Urothelium cell line (cell line): ENCODE data around the gene DTD1.

Source experiments
- DNase-seq: peaks from one replicate; pipeline ENCODE4 v3.0.0; 2011; ENCODE audit warnings: low spot score, mixed read lengths
- FAIRE-seq: peaks from 2 replicates; lab custom pipeline; 2011; peaks lifted over from hg19 to GRCh38; lab: Jason Lieb, UNC

DTD1 gene

DNA sequence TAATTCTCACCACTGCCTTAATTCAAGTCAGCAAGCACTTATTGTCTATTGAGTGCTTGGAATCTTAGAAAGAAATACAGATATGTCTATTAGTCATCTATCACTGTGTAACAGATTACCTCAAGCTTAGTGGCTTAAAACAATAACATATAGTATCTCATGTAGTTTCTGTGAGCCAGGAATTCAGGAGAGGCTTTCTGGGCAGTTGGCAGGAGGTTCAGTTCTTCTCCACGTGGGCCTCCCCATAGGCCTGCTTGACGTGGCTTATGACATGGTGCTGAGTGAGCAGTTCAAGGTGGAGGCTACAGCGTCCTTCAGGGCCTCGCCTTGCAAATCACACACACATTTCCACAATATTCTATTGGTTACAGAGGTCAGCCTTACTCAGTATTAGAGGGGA lies 69.7 kb downstream of the DTD1 start:
- DNase-seq = no peak
- FAIRE-seq = no peak

DNA sequence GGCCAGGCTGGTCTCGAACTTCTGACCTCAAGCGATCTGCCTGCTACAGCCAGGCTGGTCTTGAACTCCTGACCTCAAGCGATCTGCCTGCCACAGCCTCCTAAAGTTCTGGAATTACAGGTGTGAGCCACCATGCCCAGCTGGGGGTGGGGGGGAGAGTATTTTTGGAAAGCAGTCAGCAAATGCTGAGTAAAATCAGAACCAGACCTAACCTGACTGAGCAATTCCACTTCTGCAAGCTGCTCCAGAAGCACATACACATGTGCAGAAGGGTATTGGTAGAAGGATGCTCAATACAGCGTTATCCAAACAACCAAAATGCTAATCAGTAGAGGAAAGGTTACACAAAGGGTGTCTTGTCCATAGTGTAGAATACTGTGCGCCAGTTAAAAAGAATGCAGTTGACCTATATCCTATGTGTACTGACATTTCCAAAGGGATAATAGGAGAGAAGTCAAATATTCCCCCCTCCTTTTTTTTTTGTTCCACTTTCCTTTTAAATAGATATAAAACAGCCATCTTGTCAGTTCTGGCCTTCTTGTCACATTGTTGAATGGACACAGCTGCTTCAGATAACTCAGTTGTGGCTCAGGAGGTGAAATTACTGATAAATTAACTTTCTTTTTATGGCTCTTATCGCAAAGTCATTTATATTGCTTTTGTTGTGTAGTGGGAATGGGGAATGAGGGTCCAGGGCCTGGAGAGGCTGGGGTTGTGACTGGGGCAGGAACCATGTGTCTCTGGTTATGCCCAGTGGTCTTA lies 74.6 kb downstream of the DTD1 start:
- FAIRE-seq = no peak
- DNase-seq = no peak

DNA sequence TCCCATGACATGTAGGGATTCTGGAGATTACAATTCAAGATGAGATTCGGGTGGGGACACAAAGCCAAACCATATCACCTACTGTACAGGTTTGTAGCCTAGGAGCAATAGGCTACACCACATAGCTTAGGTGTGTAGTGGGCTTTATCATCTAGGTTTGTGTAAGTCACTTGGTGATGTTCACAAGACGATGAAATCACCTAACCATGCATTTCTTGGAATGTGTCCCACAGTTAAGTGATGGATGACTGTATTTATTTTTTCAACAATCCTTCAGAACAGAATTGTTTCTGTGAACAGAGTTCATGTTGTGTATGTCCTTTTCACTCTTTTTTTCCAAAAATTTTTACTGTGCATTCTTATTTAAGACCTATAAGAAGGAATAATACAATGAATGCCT lies 76.1 kb downstream of the DTD1 start:
- DNase-seq (no peak), FAIRE-seq (no peak)

DNA sequence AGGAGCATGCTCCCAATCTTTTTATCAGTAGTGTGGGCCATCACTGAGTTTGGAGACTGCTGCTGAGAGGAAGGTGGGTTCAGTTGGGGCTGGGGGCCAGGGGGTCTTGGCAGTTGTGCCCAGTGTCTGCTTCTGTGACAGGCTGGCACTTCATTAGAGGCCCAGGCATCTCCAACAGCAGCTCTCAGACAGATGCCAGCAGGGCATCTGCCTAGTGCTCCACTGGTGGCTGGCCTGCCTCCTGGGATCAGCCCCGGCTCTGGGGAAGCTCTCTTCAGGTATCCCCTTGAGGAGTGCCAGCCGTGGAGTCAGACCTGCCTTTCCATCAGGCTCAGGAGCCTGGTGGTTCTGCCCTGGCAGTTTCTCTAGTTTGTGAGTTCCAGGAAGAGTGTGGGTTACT lies 77.3 kb downstream of the DTD1 start:
- DNase-seq = no peak

DNA sequence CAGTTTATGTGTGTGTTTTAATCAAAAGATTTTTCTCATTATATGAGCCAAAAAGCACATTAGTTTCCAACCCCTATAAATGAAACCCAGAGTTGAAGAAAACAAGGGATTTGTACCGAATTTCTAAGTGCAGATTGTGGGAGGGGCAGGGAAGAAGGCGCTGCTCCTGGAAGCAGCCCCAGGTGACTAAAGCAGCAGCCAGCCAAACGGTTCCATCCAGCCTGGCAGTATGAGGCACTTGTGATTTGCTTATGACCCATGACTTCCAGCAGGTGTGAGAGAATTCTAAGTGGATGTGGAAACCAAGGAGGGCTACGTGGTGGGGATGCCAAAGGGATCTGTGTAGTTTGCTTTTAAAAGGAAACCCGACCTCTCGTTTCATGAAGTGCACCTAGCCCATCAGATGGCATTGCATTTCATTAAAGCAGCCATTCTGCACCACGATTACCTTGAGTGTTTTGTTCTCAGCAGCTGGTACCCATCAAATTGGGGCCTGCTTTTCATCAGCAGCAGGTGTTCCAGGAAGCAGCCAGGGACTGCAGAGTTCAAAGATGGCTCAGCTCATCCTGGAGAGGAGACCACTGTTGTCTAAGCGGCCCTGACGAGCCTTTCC lies 79.1 kb downstream of the DTD1 start:
- DNase-seq = no peak
- no peak for FAIRE-seq

More for the DNA sequence above, 77.3 kb downstream of the DTD1 start:
- FAIRE-seq = no peak

DNA sequence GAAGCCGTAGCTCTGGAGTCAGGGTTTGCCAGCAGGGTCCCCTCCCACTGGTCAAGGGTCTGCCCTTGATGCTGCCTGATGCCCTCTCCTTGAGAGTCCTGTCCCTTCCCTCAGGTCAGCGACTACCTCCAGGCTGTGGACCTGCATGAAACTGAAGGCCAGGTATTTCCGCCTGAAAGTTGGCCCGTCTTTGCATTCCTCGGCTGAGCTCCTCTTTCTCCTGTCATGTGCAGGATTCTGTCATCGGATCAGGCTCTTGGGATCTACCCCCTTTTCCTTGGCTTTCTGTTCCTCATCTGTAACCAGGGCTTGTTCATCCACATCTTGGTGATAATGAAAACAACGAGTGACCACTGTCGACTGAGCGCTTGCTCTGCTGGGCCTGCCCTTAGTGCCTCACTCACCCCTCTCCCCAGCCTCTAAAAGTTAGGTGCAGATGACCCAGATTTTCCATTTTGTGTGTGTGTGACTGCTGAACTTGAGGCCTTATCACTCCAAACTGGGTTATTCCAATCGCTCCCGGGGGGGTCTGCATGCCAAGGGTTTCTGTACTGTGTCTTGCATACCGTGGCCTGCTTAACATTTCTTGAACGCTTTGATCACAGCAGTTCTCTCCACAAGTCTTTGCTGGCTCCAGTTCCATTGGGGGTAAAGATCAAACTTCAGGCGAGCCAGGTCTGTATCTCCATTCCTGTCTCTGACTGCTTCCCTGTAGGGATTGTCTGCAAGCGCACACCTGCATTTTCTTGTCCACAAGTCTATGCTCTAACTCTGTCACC lies 81.6 kb downstream of the DTD1 start:
- no peak for FAIRE-seq
- no peak for DNase-seq

DNA sequence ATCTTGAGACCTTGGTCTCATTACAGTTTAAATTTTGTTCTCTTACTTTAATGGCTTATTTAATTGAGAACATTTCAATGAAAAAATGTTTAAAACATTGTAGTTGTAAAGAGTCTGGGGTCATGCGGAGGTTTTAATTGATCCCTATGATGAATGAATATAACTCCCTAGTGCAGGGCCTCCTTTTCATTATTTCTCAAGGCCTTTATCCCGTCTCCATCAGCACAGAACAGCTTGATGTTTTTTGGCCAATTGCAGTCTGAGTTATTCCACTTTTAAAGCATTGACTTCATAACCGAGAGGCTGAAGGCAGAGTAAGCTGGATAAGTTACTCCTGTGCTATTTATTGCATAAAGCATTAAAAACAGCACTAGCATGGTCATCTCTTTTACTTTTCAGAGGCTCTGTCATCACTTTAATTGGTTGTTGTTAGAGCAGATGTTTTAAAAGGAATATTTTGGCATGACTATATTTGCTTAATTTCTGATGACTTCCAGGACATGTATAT lies 83.4 kb downstream of the DTD1 start:
- FAIRE-seq (no peak), DNase-seq (no peak)

DNA sequence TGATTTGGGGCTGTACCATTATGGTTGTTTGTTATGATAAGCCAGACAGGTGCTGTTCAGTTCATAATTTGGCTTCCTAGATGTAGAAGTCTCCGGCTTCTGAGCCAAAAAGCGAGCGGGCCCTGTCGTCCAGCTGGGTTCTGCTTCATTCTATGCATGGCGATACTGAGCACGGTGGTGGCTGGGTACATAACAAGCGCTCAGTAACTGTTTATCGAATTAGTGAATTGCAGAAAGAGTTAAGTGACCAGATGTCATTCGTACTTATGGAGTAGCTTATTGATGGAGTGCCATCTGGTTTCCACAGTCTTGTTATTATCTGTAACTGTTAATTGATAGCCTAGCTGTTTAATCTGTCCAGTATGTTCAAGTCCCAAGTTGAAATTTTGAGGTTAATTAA lies 85.0 kb downstream of the DTD1 start:
- no peak for FAIRE-seq

DNA sequence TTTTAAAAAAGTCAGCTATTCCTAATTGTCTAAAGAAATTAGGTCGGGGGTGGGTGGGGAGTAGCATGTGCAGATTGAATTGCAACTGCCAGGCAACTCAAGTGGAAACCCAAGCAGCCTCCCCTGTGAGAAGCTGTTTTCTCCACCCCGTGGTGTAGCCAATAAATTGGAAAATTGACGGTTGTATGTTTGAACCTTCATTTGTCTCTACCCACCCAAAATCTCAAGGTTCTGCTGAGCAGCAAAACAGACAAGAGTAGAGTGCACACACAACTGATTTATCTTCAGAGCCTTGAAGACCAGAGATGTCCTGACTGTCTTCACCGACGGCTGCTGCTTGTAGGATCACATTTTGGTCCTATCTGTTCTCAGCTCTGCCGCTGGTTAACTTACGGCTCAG lies 88.5 kb downstream of the DTD1 start:
- DNase-seq (no peak), FAIRE-seq (no peak)

More for the DNA sequence above, 85.0 kb downstream of the DTD1 start:
- DNase-seq = no peak

DNA sequence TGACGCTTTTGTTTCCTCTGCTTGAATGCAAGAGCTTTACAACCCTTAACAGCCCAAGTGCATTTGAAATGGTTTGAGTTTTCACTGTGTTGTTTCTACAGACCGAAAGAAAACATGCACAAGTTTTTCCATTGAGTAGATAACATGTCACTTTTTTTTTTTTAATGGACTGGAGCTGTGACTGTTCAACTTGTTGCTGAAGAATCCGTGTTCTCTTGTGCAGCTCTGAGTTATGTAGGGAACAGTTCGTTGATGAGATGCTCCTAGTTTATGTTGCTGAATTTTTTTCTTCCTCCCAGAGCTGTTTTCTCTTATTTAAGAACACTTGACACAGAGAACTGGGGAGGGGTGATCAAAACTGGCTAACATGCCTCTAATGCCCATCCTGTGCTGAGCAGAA lies 89.3 kb downstream of the DTD1 start:
- no peak for FAIRE-seq
- no peak for DNase-seq

DNA sequence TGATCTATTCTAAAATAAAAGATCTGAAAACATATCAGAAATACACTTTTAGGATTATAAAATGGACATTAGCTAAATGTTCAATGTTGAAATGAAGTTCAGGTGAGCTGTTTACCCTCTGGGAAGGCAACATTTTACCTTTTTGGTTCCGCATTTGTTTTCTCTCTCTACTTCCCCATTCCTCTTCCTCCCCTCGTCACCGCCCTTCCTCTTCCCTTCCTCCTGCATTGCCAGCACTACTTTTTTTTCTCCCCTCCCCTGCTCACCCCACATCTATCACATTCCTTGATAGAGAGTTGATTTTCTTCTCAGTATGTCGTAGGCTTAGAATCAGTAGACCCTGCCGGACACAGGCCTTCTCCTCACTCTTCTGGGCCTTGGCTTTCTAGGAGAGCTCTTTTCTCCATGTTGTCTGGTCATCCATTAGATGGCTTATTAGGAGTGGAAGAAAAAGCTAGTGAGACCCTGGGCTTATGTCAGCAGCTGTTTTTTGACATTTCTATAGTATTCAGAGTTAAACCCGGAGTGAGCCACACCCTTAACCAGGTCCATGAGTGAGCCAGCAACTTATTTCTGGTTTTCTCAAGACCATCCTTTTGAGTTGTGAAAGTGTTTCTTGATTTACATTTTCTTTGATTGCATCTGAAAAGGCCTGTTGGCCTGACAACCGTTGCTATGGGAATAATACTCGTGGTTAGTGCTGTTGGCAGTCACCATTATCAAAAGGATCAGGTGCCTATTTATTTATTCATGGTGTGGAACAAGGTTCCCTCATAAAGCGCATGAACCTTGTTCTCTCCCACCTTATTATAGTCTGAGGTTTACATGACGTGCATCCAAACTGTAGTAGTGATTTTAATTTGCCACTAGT lies 90.9 kb downstream of the DTD1 start:
- FAIRE-seq (no peak), DNase-seq (no peak)

DNA sequence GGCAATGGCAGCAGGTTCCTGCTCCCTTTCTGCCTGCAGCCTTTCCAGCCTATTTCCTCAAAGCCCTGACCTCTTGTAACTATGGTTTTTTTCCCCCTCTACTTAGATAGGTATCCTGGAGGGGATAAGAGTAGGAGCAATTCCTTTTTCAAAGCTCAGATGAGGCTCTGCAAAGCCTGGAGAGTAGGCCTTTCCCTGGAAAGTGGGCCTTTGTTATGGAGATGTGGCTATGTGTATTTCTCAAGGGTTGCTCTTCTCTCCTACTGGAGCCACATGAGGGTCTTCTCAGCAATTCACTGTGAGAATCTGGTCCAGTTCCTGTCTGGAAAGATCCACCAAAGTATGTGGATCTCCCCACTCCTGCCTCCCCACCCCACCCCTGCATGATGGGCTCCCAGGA lies 96.0 kb downstream of the DTD1 start:
- FAIRE-seq (no peak), DNase-seq (no peak)

DNA sequence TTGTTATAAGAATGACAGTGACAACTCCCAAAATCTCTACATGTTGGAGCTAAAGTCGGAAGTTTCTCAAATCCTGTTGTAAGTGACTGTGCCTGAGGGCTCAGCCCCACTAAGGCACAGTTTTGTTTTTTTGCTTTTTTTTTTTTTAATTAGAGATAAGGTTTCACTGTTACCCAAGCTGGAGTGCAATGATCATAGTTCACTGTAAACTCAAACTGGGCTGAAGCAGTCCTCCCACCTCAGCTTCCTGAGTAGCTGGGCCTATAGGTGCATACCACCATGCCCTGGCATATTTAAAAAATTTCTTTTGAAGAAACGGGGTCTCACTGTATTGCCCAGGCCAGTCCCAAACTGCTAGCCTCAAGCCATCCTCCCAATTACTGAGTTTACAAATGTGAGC lies 96.9 kb downstream of the DTD1 start:
- DNase-seq = no peak
- FAIRE-seq = no peak

DNA sequence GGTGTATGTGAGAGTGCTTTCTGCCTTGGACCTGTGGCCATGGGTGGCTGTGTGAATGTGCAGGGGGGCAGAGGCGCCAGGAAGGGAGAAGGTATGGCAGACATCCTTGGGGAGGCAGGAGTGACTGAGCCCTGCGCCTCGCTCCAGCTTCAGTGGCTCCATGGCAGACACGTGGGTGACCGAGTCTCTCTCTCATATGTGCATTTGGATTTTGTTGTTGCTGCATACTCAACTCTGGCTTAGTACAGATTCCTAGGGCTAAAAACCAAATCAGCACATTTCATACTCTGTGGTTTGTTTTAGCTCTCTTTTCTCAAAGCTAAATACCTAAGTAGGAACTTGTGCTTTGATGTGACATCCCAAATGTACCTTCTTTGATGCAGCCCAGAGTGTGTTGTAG lies 97.6 kb downstream of the DTD1 start:
- FAIRE-seq (no peak), DNase-seq (no peak)

DNA sequence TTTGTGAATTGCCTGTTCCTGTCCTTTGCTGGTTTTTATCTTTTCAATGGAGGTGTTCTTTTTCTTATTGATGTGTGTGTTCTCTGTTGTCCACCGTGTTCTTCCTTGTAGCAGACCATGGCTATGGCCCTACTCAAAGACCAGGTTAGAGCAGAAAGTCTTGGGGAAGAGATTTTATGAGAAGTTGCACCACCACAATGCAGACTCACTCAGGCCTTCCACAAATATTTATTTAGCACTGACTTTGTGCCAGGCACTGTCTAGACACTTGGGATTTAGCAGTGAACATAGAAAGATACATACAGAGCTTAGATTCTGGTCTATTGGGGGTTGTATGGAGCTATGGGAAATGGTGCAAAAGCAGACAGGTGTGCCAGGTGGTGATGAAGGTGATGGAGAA lies 98.8 kb downstream of the DTD1 start:
- DNase-seq = no peak
- no peak for FAIRE-seq

DNA sequence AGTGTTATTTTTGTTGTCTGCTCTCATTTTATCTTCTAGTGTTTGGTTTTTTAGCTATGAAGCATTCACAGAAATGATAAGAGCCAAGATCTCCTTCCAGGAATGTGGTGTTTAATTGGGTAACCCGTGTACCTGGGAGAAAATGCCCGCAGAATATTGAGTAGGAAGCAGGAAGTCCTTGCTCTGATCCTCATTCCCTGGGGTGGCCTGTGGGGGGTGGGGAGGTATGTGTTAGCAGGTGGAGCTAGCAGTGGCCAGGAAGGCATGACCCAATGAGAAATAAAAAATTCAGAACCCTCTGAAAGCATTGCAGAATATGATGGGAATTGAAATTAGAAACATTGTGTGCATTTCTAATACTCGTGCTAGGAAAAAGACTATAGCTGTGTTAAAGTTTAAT lies 100.8 kb downstream of the DTD1 start:
- DNase-seq (no peak), FAIRE-seq (no peak)

DNA sequence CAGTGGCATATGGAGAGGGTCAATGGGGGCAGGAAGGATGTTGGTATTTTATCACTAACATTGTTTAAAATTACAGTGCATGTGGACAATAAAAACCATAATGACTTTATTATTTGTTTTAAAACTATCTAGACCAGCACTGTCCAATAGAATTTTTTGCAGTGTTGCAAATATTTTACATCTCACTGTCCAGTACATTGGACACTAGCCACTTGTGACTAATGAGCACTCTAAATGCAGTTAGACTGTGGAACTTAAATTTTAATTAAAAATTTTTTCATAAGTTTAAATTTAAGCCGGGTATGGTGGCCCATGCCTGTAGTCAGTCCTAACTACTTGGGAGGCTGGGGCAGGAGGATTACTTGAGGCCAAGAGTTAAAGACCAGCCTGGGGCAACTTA lies 101.7 kb downstream of the DTD1 start:
- DNase-seq = no peak
- no peak for FAIRE-seq

DNA sequence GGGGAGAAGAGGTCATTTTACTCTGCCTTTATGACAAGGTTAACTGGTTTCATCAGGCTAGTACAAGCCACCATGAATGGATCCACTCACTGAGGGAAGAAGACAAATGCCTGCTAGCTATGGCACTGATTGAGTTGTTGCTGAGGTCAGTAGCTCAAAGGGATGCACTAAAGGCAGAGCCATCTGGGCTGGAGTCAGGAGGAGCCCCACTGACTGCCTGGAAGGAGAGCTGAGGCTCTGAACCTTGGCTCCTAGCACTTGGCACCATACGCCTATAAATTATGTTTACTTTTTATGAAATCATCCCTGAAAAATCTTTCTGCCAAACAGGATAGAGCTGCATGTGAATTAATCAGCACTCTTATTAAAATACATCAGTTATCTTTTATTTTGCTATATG lies 104.6 kb downstream of the DTD1 start:
- FAIRE-seq = no peak
- no peak for DNase-seq

DNA sequence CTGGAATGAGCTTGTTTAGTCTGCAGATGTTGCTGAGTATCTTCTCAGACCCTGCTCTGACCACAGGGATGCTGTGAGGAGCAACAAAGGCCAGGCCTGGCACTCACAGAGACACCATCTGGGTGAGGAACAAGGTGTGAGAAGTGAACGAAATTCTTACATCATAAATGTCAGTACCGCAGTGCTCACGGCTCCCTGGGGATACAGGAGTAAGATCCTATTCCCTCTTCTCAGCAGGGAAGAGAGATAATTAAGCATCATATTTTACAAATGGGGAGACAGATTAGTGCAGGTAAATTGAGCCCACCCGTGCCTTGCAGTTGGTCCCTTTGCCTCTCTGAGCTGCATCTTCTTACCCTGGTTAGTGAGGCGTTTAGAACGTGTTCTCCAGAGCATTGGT lies 106.2 kb downstream of the DTD1 start:
- FAIRE-seq (no peak), DNase-seq (no peak)

DNA sequence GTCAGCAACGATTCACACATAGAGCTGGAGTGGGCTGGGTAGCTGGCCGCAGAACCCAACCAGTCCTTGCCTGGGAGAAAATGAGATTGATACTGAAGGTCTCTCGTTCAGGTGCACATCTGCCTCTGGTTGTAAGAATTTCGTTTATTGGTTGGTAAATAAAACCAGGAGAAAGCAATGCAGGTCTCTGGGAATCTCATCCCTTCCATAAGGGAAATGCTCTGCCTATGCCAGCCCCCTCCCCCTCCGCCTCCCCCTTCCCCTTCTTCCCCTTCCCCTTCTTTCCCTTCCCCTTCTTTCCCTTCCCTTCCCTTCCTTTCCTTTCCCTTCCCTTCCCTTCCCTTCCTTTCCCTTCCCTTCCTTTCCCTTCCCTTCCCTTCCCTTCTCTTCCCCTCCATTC lies 107.3 kb downstream of the DTD1 start:
- FAIRE-seq = no peak
- DNase-seq = no peak
